GM18867 (cell line): Measurements from ENCODE around the gene STX12.

ENCODE experiments used
- ATAC-seq: cut with Tn5 transposase; IDR thresholded peaks from one replicate; pipeline ENCODE4 v1.9.1; 2021; ENCODE audit warnings: mild to moderate bottlenecking, moderate library complexity; ENCODE audit not compliant: unreplicated experiment

The STX12 gene

GRCh38 chr1:27772932-27773825, at the start of gene STX12:
Gene STX12 (plus strand): TSS chr1:27773219. CDS start chr1:27773308, 89 bp downstream.
- peak; percentile 95 for ATAC-seq

- no peak for ATAC-seq
These were observed 48.1 kb upstream of the STX12 start for GRCh38 chr1:27724961-27725373.

- ATAC-seq = peak; percentile 94
These were observed 47.4 kb upstream of the STX12 start, which contains the start of gene FAM76A for GRCh38 chr1:27725374-27726172. Gene FAM76A (plus strand): TSS chr1:27725961. CDS start chr1:27726081, 120 bp downstream.

- peak; percentile 30 for ATAC-seq
These were observed 46.6 kb upstream of the STX12 start for GRCh38 chr1:27726173-27727044.

GRCh38 chr1:27727126-27727525, 45.9 kb upstream of the STX12 start:
- no peak for ATAC-seq

- no peak for ATAC-seq
These were observed 36.8 kb upstream of the STX12 start for GRCh38 chr1:27736252-27736651.

- ATAC-seq = no peak
These were observed 31.9 kb upstream of the STX12 start for GRCh38 chr1:27741121-27741520.

GRCh38 chr1:27744556-27744955, 28.5 kb upstream of the STX12 start:
- no peak for ATAC-seq

GRCh38 chr1:27745466-27745865, 27.6 kb upstream of the STX12 start:
- no peak for ATAC-seq

GRCh38 chr1:27752360-27752759, 20.7 kb upstream of the STX12 start:
- no peak for ATAC-seq

- ATAC-seq = no peak
These were observed 17.7 kb upstream of the STX12 start for GRCh38 chr1:27755286-27755685.

GRCh38 chr1:27755865-27756264, 17.2 kb upstream of the STX12 start:
- ATAC-seq = no peak

GRCh38 chr1:27759236-27759635, 13.8 kb upstream of the STX12 start:
- ATAC-seq = no peak

- ATAC-seq = no peak
These were observed 12.6 kb upstream of the STX12 start for GRCh38 chr1:27760426-27760825.

GRCh38 chr1:27762033-27762432, 11.0 kb upstream of the STX12 start:
- no peak for ATAC-seq

- ATAC-seq = no peak
These were observed 9.7 kb upstream of the STX12 start for GRCh38 chr1:27763358-27763757.

- ATAC-seq = no peak
These were observed 2.7 kb upstream of the STX12 start for GRCh38 chr1:27770293-27770830.

GRCh38 chr1:27772036-27772931, 735 bp upstream of the STX12 start:
- no peak for ATAC-seq

- ATAC-seq = peak; percentile 2
These were observed 917 bp downstream of the STX12 start for GRCh38 chr1:27773826-27774445.
